A673 (cell line): ENCODE results near the gene KCTD3. TPM values are rescaled to one million over a fixed set of nuclear protein-coding genes. Genes with fewer than 3 reads are reported as not detected.

ENCODE experiments used
- BruUV-seq: library from RNA; stranded (reverse); fragments of 400-500 nt; replicated peaks from 2 replicates; lab custom pipeline; 2021; lab: Mats Ljungman, UMichigan
- CTCF ChIA-PET: fragments of 300-600 bp; sonication (Branson Sonifier 250); formaldehyde crosslinking; loops from one replicate; lab custom pipeline; 2022; ENCODE audit warnings: antibody characterized with exemption; lab: Charles Lee
- POLR2A ChIA-PET: fragments of 300-600 bp; sonication (Branson Sonifier 250); formaldehyde crosslinking; loops from one replicate; lab custom pipeline; 2022; ENCODE audit warnings: antibody characterized with exemption; ENCODE audit not compliant: low non-redundant PET; lab: Charles Lee
- DNase-seq: peaks from one replicate; pipeline ENCODE4 v3.0.0-alpha.2; 2015; ENCODE audit warnings: low spot score
- H3K27ac ChIP-seq: fragments of 200-600 bp; sonication (generic); 2 replicates; pipeline ENCODE4 v1.5.1; 2016; ENCODE audit warnings: mixed run types, low read depth, mild to moderate bottlenecking, mixed read lengths, antibody characterized with exemption, low read length; ENCODE audit not compliant: poor library complexity, severe bottlenecking
- H3K27me3 ChIP-seq: fragments of 200-600 bp; sonication (generic); replicated peaks from 2 replicates; pipeline ENCODE4 v1.6.1; 2017; ENCODE audit warnings: mixed run types, low read depth, mild to moderate bottlenecking, mixed read lengths, antibody characterized with exemption, low read length; ENCODE audit not compliant: insufficient read depth, poor library complexity
- H3K36me3 ChIP-seq: fragments of 200-600 bp; sonication (generic); 2 replicates; pipeline ENCODE4 v1.6.1; 2016; ENCODE audit warnings: mixed run types, mild to moderate bottlenecking, mixed read lengths, antibody characterized with exemption, low read length; ENCODE audit not compliant: insufficient read depth, poor library complexity, severe bottlenecking
- H3K4me1 ChIP-seq: fragments of 200-600 bp; sonication (generic); 2 replicates; pipeline ENCODE4 v1.6.1; 2017; ENCODE audit warnings: mixed run types, mild to moderate bottlenecking, mixed read lengths, antibody characterized with exemption, low read length; ENCODE audit not compliant: insufficient read depth, poor library complexity, severe bottlenecking
- H3K4me3 ChIP-seq: fragments of 200-600 bp; sonication (generic); 2 replicates; pipeline ENCODE4 v1.5.1; 2016; ENCODE audit warnings: low read depth, mixed run types, mild to moderate bottlenecking, mixed read lengths, low read length; ENCODE audit not compliant: poor library complexity, severe bottlenecking
- H3K9me3 ChIP-seq: fragments of 200-600 bp; sonication (generic); 2 replicates; pipeline ENCODE4 v1.6.1; 2016; ENCODE audit warnings: mixed run types, low read depth, mild to moderate bottlenecking, mixed read lengths, antibody characterized with exemption, low read length; ENCODE audit not compliant: poor library complexity, severe bottlenecking
- CTCF ChIP-seq: fragments of 300-800, 200-600 bp; sonication (generic); conservative IDR thresholded peaks from 2 replicates; pipeline ENCODE4 v1.5.1; 2017; ENCODE audit warnings: low read depth, mild to moderate bottlenecking, antibody characterized with exemption, low read length, moderate library complexity, mixed read lengths
- EZH2 ChIP-seq: fragments of 200-600 bp; sonication (generic); IDR thresholded peaks from 2 replicates; pipeline ENCODE4 v1.6.1; 2017; ENCODE audit warnings: borderline replicate concordance, low read depth, mild to moderate bottlenecking, mixed read lengths, antibody characterized with exemption, low read length; ENCODE audit not compliant: poor library complexity, severe bottlenecking
- intact Hi-C: fragments of 100-400 bp; cut with micrococcal nuclease; formaldehyde crosslinking; loops from one replicate; pipeline ENCODE4 v1.10.0; 2022; ENCODE audit not compliant: unreplicated experiment
- total RNA-seq: library from RNA; stranded (reverse); gene quantifications from 2 replicates; pipeline ENCODE4 v1.2.3, GENCODE V29; 2021

KCTD3 gene
- total RNA-seq, 1 experiment from 2014 or later = 10.8 TPM

- Histone ChIP-seq H3K27me3 (no peaks in the 10 kb centered on the region), H3K36me3 (no peaks in the 10 kb centered on the region), H3K4me3 (no peak overlapping the region), H3K4me1 (no peaks in the 10 kb centered on the region), H3K27ac (no peak overlapping the region), H3K9me3 (no peaks in the 10 kb centered on the region)
- intact Hi-C loops = no loop called here
- no peak for DNase-seq
- TF ChIP-seq CTCF (no peak), EZH2 (no peak)
- BruUV-seq = no TSS peak
- CTCF ChIA-PET = no interaction called here
- POLR2A ChIA-PET = no interaction called here
These were observed 93.9 kb downstream of the KCTD3 start for GRCh38 chr1:215661033-215661432.

GRCh38 chr1:215665215-215665614, 98.1 kb downstream of the KCTD3 start:
- Histone ChIP-seq H3K4me3 (no peak overlapping the region), H3K27ac (no peak overlapping the region), H3K36me3 (no peaks in the 10 kb centered on the region), H3K4me1 (no peaks in the 10 kb centered on the region), H3K27me3 (no peaks in the 10 kb centered on the region), H3K9me3 (no peaks in the 10 kb centered on the region)
- TF ChIP-seq EZH2 (no peak), CTCF (no peak)
- ChIA-PET POLR2A (no interaction called here), CTCF (no interaction called here)
- no peak for DNase-seq
- no TSS peak for BruUV-seq
- intact Hi-C loops = no loop called here

- Histone ChIP-seq H3K4me1 (no peaks in the 10 kb centered on the region), H3K36me3 (no peaks in the 10 kb centered on the region), H3K27ac (no peak overlapping the region), H3K4me3 (no peak overlapping the region), H3K9me3 (no peaks in the 10 kb centered on the region), H3K27me3 (no peaks in the 10 kb centered on the region)
- DNase-seq = no peak
- TF ChIP-seq CTCF (no peak), EZH2 (no peak)
- no TSS peak for BruUV-seq
- intact Hi-C loops = no loop called here
- CTCF ChIA-PET = no interaction called here
- POLR2A ChIA-PET = no interaction called here
These were observed 100.7 kb downstream of the KCTD3 start for GRCh38 chr1:215667761-215668160.
